Mucosa of descending colon (tissue), 3 donors: ENCODE results near the gene MVD. TPM values are rescaled to one million over a fixed set of nuclear protein-coding genes. Genes with fewer than 3 reads are reported as not detected.

ENCODE experiments used
- ATAC-seq: fragments of 200-7000 bp; cut with Tn5 transposase; one replicate; pipeline ENCODE4 v1.9.1; 2020; ENCODE audit warnings: mild to moderate bottlenecking, moderate library complexity
- DNase-seq, 3 donors: peaks; one replicate each; pipeline ENCODE4 v3.0.0-alpha.2; 2020
- H3K36me3 ChIP-seq: fragments of 200-600 bp; one replicate; pipeline ENCODE4 v1.8.0; 2021; ENCODE audit warnings: low read depth, mild to moderate bottlenecking
- H3K4me1 ChIP-seq: fragments of 200-600 bp; one replicate; pipeline ENCODE4 v1.8.0; 2021; ENCODE audit warnings: low read depth, mild to moderate bottlenecking
- H3K4me3 ChIP-seq: fragments of 200-600 bp; one replicate; pipeline ENCODE4 v1.8.0; 2021; ENCODE audit warnings: mild to moderate bottlenecking
- H3K9me3 ChIP-seq: fragments of 200-600 bp; one replicate; pipeline ENCODE4 v1.8.0; 2021; ENCODE audit warnings: mild to moderate bottlenecking
- intact Hi-C, 2 donors: fragments of 100-400 bp; cut with DNase I in 1 of 2; cut with micrococcal nuclease in 1 of 2; formaldehyde crosslinking; loops; one replicate each; pipeline versions ENCODE4 v1.11.0 to v1.11.1; 2022; cut with DNase I, micrococcal nuclease
- total RNA-seq, 3 donors: library from RNA; stranded (reverse); fragmentation: NEBNext Ultra II Directional in 2 of 3; extraction: Animal tissue kit (Norgen Biotek cat#: 25700) in 2 of 3; gene quantifications; one replicate each; pipeline versions ENCODE4 v1.2.1 to v1.2.4, GENCODE V29; 2021 to 2023
- TF ChIP-seq, protein P1 (sequence below): fragments of 200-600 bp; IDR thresholded peaks from one replicate; pipeline ENCODE4 v1.8.0; 2022; ENCODE audit warnings: antibody characterized with exemption, mild to moderate bottlenecking
- donor health status: DM: no; HTN: no; CAD: no; lungs with moderate emphysema.
- donor health status: DM: no; HTN: no; CAD: no.
- donor health status: DM: no; HTN: yes; CAD: no.

MVD gene
- total RNA-seq, 3 donors from 2014 or later, result 42.7 to 89.5 (median 72.5) TPM

DNA sequence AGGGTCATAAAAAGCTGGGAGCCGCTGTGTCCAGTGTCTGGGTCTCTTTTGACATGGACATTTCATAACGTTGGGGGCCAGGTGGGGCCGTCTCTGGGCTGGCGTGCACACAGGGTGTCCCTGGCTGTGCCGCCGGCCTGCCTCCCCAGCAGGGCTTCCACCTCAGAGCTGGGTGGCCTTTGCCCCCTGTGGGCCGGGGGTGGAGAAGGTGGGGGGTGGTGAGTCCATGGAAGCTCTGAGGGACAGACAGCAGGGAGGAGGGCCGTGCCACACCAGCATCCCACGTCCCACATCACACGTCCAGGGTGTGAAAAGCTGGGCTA, 24.3 kb upstream of the MVD start:
- Histone ChIP-seq H3K36me3 (no peaks in the 10 kb centered on the region), H3K4me3 (no peak overlapping the region), H3K4me1 (peaks cover 17% of the 10 kb centered on the region), H3K9me3 (no peaks in the 10 kb centered on the region)
- ATAC-seq, result no peak
- intact Hi-C loops, result no loop called here
- TF ChIP-seq, protein P1, sequence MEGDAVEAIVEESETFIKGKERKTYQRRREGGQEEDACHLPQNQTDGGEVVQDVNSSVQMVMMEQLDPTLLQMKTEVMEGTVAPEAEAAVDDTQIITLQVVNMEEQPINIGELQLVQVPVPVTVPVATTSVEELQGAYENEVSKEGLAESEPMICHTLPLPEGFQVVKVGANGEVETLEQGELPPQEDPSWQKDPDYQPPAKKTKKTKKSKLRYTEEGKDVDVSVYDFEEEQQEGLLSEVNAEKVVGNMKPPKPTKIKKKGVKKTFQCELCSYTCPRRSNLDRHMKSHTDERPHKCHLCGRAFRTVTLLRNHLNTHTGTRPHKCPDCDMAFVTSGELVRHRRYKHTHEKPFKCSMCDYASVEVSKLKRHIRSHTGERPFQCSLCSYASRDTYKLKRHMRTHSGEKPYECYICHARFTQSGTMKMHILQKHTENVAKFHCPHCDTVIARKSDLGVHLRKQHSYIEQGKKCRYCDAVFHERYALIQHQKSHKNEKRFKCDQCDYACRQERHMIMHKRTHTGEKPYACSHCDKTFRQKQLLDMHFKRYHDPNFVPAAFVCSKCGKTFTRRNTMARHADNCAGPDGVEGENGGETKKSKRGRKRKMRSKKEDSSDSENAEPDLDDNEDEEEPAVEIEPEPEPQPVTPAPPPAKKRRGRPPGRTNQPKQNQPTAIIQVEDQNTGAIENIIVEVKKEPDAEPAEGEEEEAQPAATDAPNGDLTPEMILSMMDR, result no peak
- peak in 1 of 3 donors; percentile 36 for DNase-seq

DNA sequence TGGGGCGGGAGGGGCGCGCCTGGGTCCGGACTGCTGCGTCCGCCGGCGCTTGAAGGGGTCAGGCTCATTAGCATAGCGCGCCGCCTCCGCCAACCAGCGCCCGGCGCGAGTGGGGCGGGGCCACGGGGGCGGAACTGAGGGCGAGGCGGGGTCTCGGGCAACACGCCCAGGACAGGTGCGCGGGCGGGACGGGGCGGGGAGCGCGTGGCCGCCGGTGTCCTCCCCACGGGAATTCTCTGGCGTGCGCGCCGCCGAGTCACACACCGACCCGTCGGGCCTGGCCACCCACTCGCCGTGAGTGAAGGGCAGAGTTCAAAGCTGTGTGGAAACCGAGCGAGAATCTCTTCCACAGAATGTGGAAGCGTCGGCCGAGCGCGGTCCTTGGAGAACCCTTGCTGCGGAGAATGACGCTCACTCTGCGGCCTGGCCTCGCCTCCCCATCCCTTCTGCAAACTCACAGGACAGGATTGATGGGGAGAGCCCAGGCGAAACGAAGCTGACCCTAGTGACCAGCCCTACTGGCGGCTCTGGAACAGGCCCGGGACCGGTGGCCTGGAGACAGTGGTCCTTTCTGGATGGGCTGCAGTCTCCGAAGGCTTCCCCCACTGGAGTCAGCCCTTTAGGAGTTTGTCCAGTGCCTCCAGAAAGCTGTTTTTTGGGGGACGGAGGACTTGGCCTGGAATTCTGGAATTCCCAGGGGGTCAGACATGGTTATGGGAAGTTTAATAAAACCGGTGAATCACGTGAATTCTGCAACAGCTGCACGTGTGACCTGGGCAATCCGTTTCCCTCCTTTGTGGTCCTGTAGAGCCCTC, 23.8 kb upstream of the MVD start, which contains the start of gene SNAI3:
SNAI3 (minus strand) TSS at position 69 of the 815 bp plus-strand sequence. CDS start 101 bp downstream, outside the sequence.
- DNase-seq (peak; percentile 93 to 96 (median 94)), ATAC-seq (peak; percentile 94)
- Histone ChIP-seq H3K4me1 (peaks cover 12% of the 10 kb centered on the region), H3K36me3 (no peaks in the 10 kb centered on the region), H3K4me3 (peak within 1 kb of the TSS; percentile 9), H3K9me3 (no peaks in the 10 kb centered on the region)
- TF ChIP-seq, protein P1, result no peak
- intact Hi-C loops, result no loop called here

DNA sequence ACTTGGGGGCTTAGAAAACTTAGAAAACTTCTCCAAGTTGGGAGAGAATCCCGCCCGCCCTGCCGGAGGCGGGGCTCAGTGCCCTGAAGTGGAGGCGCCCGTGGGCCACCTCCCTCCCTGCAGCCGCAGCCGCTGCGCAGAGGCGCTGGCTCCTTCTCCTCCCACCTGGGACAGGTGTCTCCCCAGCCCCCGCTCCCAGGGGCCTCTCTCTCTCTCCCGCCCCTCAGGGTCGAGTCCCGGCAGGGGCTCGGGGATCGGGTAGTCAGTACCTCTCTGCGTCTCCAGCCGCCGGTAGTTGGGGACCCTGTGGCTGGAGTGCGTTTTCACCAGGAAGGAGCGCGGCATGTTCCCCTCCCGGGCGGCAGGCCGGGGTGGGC, 23.2 kb upstream of the MVD start:
- TF ChIP-seq, protein P1, result no peak
- intact Hi-C loops, result no loop called here
- Histone ChIP-seq H3K9me3 (no peaks in the 10 kb centered on the region), H3K4me1 (peaks cover 12% of the 10 kb centered on the region), H3K4me3 (peak overlapping the region; percentile 9), H3K36me3 (no peaks in the 10 kb centered on the region)
- DNase-seq, result peak in 2 of 3 donors; percentile 46 to 82
- peak; percentile 55 for ATAC-seq

DNA sequence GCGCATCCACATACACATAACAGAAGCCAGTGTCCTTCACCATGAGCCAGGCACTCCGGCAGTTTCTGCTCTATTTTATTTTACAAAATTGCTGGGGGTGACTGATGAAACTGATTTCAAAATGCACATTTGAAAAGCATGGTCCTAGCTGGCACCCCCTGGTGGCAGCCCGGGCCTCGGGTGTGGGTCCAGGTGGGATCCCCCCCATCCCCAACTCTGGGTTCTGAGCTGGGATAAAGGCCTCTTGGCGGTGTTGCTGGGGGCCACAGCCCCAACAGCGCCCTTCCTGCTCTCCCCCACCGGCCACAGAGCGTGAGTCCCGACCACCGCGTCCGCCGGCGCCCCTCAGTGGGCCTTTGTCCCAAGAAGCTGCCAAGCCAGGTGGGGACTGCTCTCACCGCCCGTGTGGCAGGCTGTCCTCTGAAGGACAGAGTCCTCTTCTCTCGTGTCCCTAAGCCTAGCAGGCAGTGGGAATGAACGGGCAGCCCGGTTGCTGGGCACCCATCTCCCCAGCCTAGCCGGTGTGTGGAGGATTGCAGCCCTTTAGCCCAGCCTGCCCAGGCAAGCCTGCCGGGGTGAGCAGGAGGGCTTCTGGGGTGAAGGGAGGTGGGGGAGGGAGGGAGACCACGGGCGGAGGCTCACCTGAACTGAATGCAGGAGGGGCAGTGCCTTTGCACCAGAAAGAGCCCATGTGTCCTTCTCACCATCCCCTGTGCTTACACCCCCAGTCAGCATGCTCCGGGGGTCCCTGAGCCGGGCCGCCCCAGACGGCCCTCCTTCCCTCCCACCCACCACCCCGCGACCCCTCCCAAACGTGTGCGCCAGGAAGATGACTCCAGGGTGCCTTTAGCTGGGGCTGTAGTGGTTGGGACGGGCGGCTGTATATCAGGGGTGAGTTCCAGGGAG, 22.5 kb upstream of the MVD start:
- Histone ChIP-seq H3K9me3 (no peaks in the 10 kb centered on the region), H3K4me1 (peaks cover 12% of the 10 kb centered on the region), H3K4me3 (no peak overlapping the region), H3K36me3 (no peaks in the 10 kb centered on the region)
- ATAC-seq (peak; percentile 0), DNase-seq (peak in 1 of 3 donors; percentile 50)
- TF ChIP-seq, protein P1, result peak; percentile 22
- intact Hi-C loops, result no loop called here

DNA sequence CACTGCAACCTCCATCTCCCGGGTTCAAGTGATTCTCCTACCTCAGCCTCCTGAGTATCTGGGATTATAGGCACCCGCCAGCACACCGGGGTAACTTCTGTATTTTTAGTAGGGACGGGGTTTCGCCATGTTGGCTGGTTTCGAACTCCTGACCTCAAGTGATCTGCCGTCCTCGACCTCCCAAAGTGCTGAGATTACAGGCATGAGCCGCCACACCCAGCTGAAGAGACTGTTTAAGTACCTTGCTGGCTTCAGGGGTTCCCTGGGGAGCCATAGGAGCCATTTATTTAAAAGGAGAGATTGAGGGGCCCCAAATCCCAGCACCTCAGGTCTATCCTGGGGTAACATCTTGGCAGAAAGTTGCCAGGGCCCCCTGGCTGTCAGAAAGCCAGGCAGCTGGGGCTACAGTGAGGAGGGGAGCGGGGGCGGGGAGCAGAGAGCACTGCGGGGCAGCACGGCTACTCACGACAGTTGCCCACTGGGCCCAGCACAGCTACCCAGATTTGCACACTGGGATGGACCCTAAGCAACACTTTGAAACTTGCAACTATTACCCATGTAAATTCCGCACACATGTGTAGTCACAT, 21.8 kb upstream of the MVD start:
- intact Hi-C loops, result no loop called here
- Histone ChIP-seq H3K36me3 (no peaks in the 10 kb centered on the region), H3K4me3 (no peak overlapping the region), H3K4me1 (peaks cover 12% of the 10 kb centered on the region), H3K9me3 (no peaks in the 10 kb centered on the region)
- ATAC-seq (no peak), DNase-seq (no peak)
- TF ChIP-seq, protein P1, result no peak
